Medulla oblongata (tissue), 1 donor: ENCODE results near the gene RUSC1.
"Not testable (repeated sequence)": the region's sequence is repeated elsewhere in the genome, so short reads cannot be mapped to it uniquely, and the experiment has no call there.

Source experiments
- DNase-seq: peaks from one replicate; pipeline ENCODE4 v3.0.0-alpha.2; 2015; ENCODE audit errors: extremely low spot score

RUSC1 gene

GRCh38 chr1:155322571-155322952 lies 1.9 kb downstream of the RUSC1 start:
- DNase-seq, result peak; percentile 50

GRCh38 chr1:155322953-155323728 lies 2.4 kb downstream of the RUSC1 start:
- DNase-seq, result peak; percentile 90

GRCh38 chr1:155323729-155324036 lies 3.0 kb downstream of the RUSC1 start:
- DNase-seq, result peak; percentile 88

- DNase-seq, result peak; percentile 97
These were observed 3.5 kb downstream of the RUSC1 start for GRCh38 chr1:155324037-155324716.

- no peak for DNase-seq
These were observed 4.3 kb downstream of the RUSC1 start for GRCh38 chr1:155324717-155325602.

- DNase-seq, result no peak
These were observed 4.9 kb downstream of the RUSC1 start for GRCh38 chr1:155325603-155325893.

GRCh38 chr1:155326020-155326526 lies 5.4 kb downstream of the RUSC1 start:
- no peak for DNase-seq

GRCh38 chr1:155326631-155327037 lies 5.9 kb downstream of the RUSC1 start:
- no peak for DNase-seq

GRCh38 chr1:155327981-155328380 lies 7.3 kb downstream of the RUSC1 start:
- no peak for DNase-seq

- not testable (repeated sequence) for DNase-seq
These were observed 8.2 kb downstream of the RUSC1 start for GRCh38 chr1:155328856-155329255.

GRCh38 chr1:155329980-155330598 lies 9.4 kb downstream of the RUSC1 start:
- no peak for DNase-seq

GRCh38 chr1:155334962-155335361 lies 14.3 kb downstream of the RUSC1 start:
- no peak for DNase-seq

GRCh38 chr1:155339515-155340097 lies 18.9 kb downstream of the RUSC1 start:
- DNase-seq, result no peak

- no peak for DNase-seq
These were observed 22.1 kb downstream of the RUSC1 start for GRCh38 chr1:155342842-155343241.

GRCh38 chr1:155352631-155353030 lies 31.9 kb downstream of the RUSC1 start:
- DNase-seq, result no peak

GRCh38 chr1:155360051-155360450 lies 39.4 kb downstream of the RUSC1 start:
- no peak for DNase-seq

- DNase-seq, result no peak
These were observed 58.5 kb downstream of the RUSC1 start for GRCh38 chr1:155379180-155379579.

- DNase-seq, result peak; percentile 21
These were observed 59.0 kb downstream of the RUSC1 start for GRCh38 chr1:155379631-155380090.
